Measurements from ENCODE around the gene ZBTB16. TPM values are rescaled to one million over a fixed set of nuclear protein-coding genes. Genes with fewer than 3 reads are reported as not detected.

Gene ZBTB16
- total and polyA plus RNA-seq, 8 donors: 7.9 to 318 (median 55.3) TPM

GRCh38 chr11:114173843-114174242 is 114.3 kb downstream of the ZBTB16 start:
- Histone ChIP-seq H3K27me3 (no peaks in the 10 kb centered on the region), H3K4me3 (no peak overlapping the region), H3K36me3 (peaks cover 0 to 8% (median 0%) of the 10 kb centered on the region in 4 donors), H3K9me3 (no peaks in the 10 kb centered on the region), H3K27ac (peak overlapping the region; percentile 34 to 99 (median 95)), H3K4me1 (peaks cover 97 to 100% (median 99%) of the 10 kb centered on the region in 4 donors)
- intact Hi-C loops (cut with DNase I; ENCODE audit: low total_unique reads): no loop called here
- 84 to 91% (median 87%) methylated on average over 5 of the region's 5 CpGs for whole genome bisulfite sequencing, 5 donors
- TF ChIP-seq POLR2AphosphoS5 (IDR thresholded peaks at IDR 0.05): no peak
- no peak for TF ChIP-seq POLR2A (IDR thresholded peaks at IDR 0.05)
- no peak for TF ChIP-seq EP300 (IDR thresholded peaks at IDR 0.05)
- TF ChIP-seq CTCF (IDR thresholded peaks at IDR 0.05): no peak
- no peak for DNase-seq

GRCh38 chr11:114174712-114175495 is 115.4 kb downstream of the ZBTB16 start:
- no peak for TF ChIP-seq CTCF (IDR thresholded peaks at IDR 0.05)
- TF ChIP-seq POLR2AphosphoS5 (IDR thresholded peaks at IDR 0.05): peak in 1 of 3 donors; percentile 4
- no peak for TF ChIP-seq EP300 (IDR thresholded peaks at IDR 0.05)
- no peak for TF ChIP-seq POLR2A (IDR thresholded peaks at IDR 0.05)
- DNase-seq: no peak
- H3K27me3 ChIP-seq: no peaks in the 10 kb centered on the region
- WGBS, 5 donors: 41 to 92% (median 69%) methylated on average over 2 to 3 of the region's 3 CpGs
- H3K9me3 ChIP-seq: no peaks in the 10 kb centered on the region
- peaks cover 0 to 8% (median 0%) of the 10 kb centered on the region in 4 donors for H3K36me3 ChIP-seq
- H3K27ac ChIP-seq: peak overlapping the region; percentile 75 to 99 (median 95)
- H3K4me1 ChIP-seq: peaks cover 92 to 99% (median 94%) of the 10 kb centered on the region in 4 donors
- intact Hi-C loops (cut with DNase I; ENCODE audit: low total_unique reads): no loop called here
- H3K4me3 ChIP-seq: no peak overlapping the region

GRCh38 chr11:114175706-114176105 is 116.2 kb downstream of the ZBTB16 start:
- TF ChIP-seq CTCF (IDR thresholded peaks at IDR 0.05): no peak
- no peak for TF ChIP-seq POLR2AphosphoS5 (IDR thresholded peaks at IDR 0.05)
- TF ChIP-seq POLR2A (IDR thresholded peaks at IDR 0.05): no peak
- TF ChIP-seq EP300 (IDR thresholded peaks at IDR 0.05): no peak
- no peaks in the 10 kb centered on the region for H3K9me3 ChIP-seq
- H3K27ac ChIP-seq: peak overlapping the region; percentile 75 to 99 (median 95)
- 61 to 73% (median 70%) methylated on average over 6 of the region's 6 CpGs for WGBS, 5 donors
- H3K36me3 ChIP-seq: peaks cover 0 to 8% (median 0%) of the 10 kb centered on the region in 4 donors
- intact Hi-C loops (cut with DNase I; ENCODE audit: low total_unique reads): no loop called here
- H3K27me3 ChIP-seq: no peaks in the 10 kb centered on the region
- H3K4me3 ChIP-seq: no peak overlapping the region
- H3K4me1 ChIP-seq: peaks cover 92 to 99% (median 94%) of the 10 kb centered on the region in 4 donors
- no peak for DNase-seq

- intact Hi-C loops (cut with DNase I; ENCODE audit: low total_unique reads): no loop called here
- H3K9me3 ChIP-seq: no peaks in the 10 kb centered on the region
- 50 to 74% (median 53%) methylated on average over 8 of the region's 8 CpGs for WGBS, 5 donors
- peak; percentile 19 to 61 (median 44) for TF ChIP-seq POLR2AphosphoS5 (IDR thresholded peaks at IDR 0.05)
- TF ChIP-seq CTCF (IDR thresholded peaks at IDR 0.05): no peak
- no peak for TF ChIP-seq EP300 (IDR thresholded peaks at IDR 0.05)
- no peak overlapping the region for H3K4me3 ChIP-seq
- peaks cover 92 to 99% (median 94%) of the 10 kb centered on the region in 4 donors for H3K4me1 ChIP-seq
- peaks cover 0 to 8% (median 0%) of the 10 kb centered on the region in 4 donors for H3K36me3 ChIP-seq
- no peaks in the 10 kb centered on the region for H3K27me3 ChIP-seq
- H3K27ac ChIP-seq: peak overlapping the region; percentile 74 to 99 (median 95)
- DNase-seq: peak in 1 of 2 donors; percentile 81
Measured at GRCh38 chr11:114176321-114176720, 116.8 kb downstream of the ZBTB16 start.

All from stomach (tissue), 9 donors.